ENCODE data around the gene SEC63.
"Not testable (repeated sequence)": the region's sequence is repeated elsewhere in the genome, so short reads cannot be mapped to it uniquely, and the experiment has no call there.

GRCh38 chr6:108000259-108000658 lies 42.3 kb upstream of the SEC63 start:
- not testable (repeated sequence) for TF ChIP-seq RAD21 (IDR thresholded peaks at IDR 0.05); CTCF (IDR thresholded peaks at IDR 0.05; ENCODE audit: low read depth, low read length, missing input control); NR2F2 (IDR thresholded peaks at IDR 0.05); JUND (IDR thresholded peaks at IDR 0.05); ZBTB33 (IDR thresholded peaks at IDR 0.05); YY1 (IDR thresholded peaks at IDR 0.05); GABPA (IDR thresholded peaks at IDR 0.05 in 1 of 2, conservative IDR thresholded peaks at IDR 0.05 in 1 of 2); MAX (IDR thresholded peaks at IDR 0.05); SP1 (IDR thresholded peaks at IDR 0.05); ATF3 (IDR thresholded peaks at IDR 0.05); HNF4A (conservative IDR thresholded peaks at IDR 0.05); TAF1 (conservative IDR thresholded peaks at IDR 0.05); RXRA (IDR thresholded peaks at IDR 0.05); REST (IDR thresholded peaks at IDR 0.05)

All from liver (tissue), 3 donors.